ENCODE results near the gene BRINP3. TPM values are rescaled to one million over a fixed set of nuclear protein-coding genes. Genes with fewer than 3 reads are reported as not detected.

Gene BRINP3
- total RNA-seq, 4 donors from 2014 or later: 2.4 TPM; not detected in 3

GRCh38 chr1:190170321-190170720, 307.3 kb downstream of the BRINP3 start:
- no peak for TF ChIP-seq CTCF (IDR thresholded peaks at IDR 0.05; ENCODE audit: low read depth)

GRCh38 chr1:190169311-190170067, 308.2 kb downstream of the BRINP3 start:
- TF ChIP-seq CTCF (IDR thresholded peaks at IDR 0.05; ENCODE audit: low read depth): no peak

- TF ChIP-seq CTCF (IDR thresholded peaks at IDR 0.05; ENCODE audit: low read depth): no peak
Measured at GRCh38 chr1:190168893-190169280, 308.8 kb downstream of the BRINP3 start.

GRCh38 chr1:190168116-190168892, 309.4 kb downstream of the BRINP3 start:
- TF ChIP-seq CTCF (IDR thresholded peaks at IDR 0.05; ENCODE audit: low read depth): no peak

GRCh38 chr1:190159146-190159545, 318.5 kb downstream of the BRINP3 start:
- TF ChIP-seq CTCF (IDR thresholded peaks at IDR 0.05; ENCODE audit: low read depth): no peak

GRCh38 chr1:190154744-190155143, 322.9 kb downstream of the BRINP3 start:
- TF ChIP-seq CTCF (IDR thresholded peaks at IDR 0.05; ENCODE audit: low read depth): no peak

GRCh38 chr1:190147616-190148015, 330.0 kb downstream of the BRINP3 start:
- no peak for TF ChIP-seq CTCF (IDR thresholded peaks at IDR 0.05; ENCODE audit: low read depth)
